IMR-90 (cell line): ENCODE measurements around the gene LRG1. TPM values are rescaled to one million over a fixed set of nuclear protein-coding genes. Genes with fewer than 3 reads are reported as not detected.
A peak's percentile ranks its signal among the peaks of the same experiment; 100 is the strongest.

Experiments
- ATAC-seq: fragments of 200-7000 bp; cut with Tn5 transposase; 2 replicates; pipeline ENCODE4 v1.9.1; 2020; ENCODE audit warnings: low read depth, mild to moderate bottlenecking, moderate library complexity
- BruUV-seq: library from RNA; stranded (reverse); fragments of 400-500 nt; replicated peaks from 2 replicates; lab custom pipeline; 2021; lab: Mats Ljungman, UMichigan
- CTCF ChIA-PET: fragments of 300-600 bp; formaldehyde crosslinking; extraction: SDS; loops from one replicate; lab custom pipeline; 2021; ENCODE audit warnings: antibody characterized with exemption; lab: Yijun Ruan, JAX
- POLR2A ChIA-PET: fragments of 300-600 bp; sonication (Branson Sonifier 250); formaldehyde crosslinking; loops from one replicate; lab custom pipeline; 2022; ENCODE audit warnings: antibody characterized with exemption; ENCODE audit not compliant: unreplicated experiment; lab: Charles Lee
- DNase-seq: peaks from one replicate; pipeline ENCODE4 v3.0.0; 2013
- H2AFZ ChIP-seq: replicated peaks from 2 replicates; pipeline ENCODE3; 2013; ENCODE audit warnings: low read length, mild to moderate bottlenecking; ENCODE audit not compliant: poor library complexity
- H2AK5ac ChIP-seq: 2 replicates; pipeline ENCODE4 v1.6.1; 2013; ENCODE audit warnings: low read depth, low read length, inconsistent platforms
- H2AK9ac ChIP-seq: replicated peaks from 2 replicates; pipeline ENCODE3; 2013; ENCODE audit warnings: mild to moderate bottlenecking, low read depth, low read length, moderate library complexity; ENCODE audit not compliant: poor library complexity
- H2BK120ac ChIP-seq: 2 replicates; pipeline ENCODE4 v1.6.1; 2013; ENCODE audit warnings: low read depth, low read length, inconsistent platforms
- H2BK15ac ChIP-seq: 3 replicates; pipeline ENCODE4 v1.6.1; 2013; ENCODE audit warnings: low read depth, low read length, inconsistent platforms
- H2BK20ac ChIP-seq: 2 replicates; pipeline ENCODE4 v1.6.1; 2013; ENCODE audit warnings: low read depth, mild to moderate bottlenecking, inconsistent platforms, low read length, moderate library complexity
- H2BK5ac ChIP-seq: 2 replicates; pipeline ENCODE4 v1.6.1; 2013; ENCODE audit warnings: mild to moderate bottlenecking, low read depth, low read length, inconsistent platforms; ENCODE audit not compliant: poor library complexity, severe bottlenecking
- H3K14ac ChIP-seq: replicated peaks from 2 replicates; pipeline ENCODE4 v1.6.1; 2013; ENCODE audit warnings: low read depth, low read length, inconsistent platforms
- H3K18ac ChIP-seq: 2 replicates; pipeline ENCODE4 v1.6.1; 2013; ENCODE audit warnings: low read depth, low read length, control low read depth
- H3K23ac ChIP-seq: 2 replicates; pipeline ENCODE4 v1.6.1; 2013; ENCODE audit warnings: low read depth, low read length, inconsistent platforms
- H3K27ac ChIP-seq: 2 replicates; pipeline ENCODE4 v1.5.1; 2013; ENCODE audit warnings: mild to moderate bottlenecking, control low read depth, low read length; ENCODE audit not compliant: insufficient read depth
- H3K27me3 ChIP-seq: 2 replicates; pipeline ENCODE4 v1.6.1; 2013; ENCODE audit warnings: low read length; ENCODE audit not compliant: control insufficient read depth, insufficient read depth
- H3K36me3 ChIP-seq: 2 replicates; pipeline ENCODE4 v1.6.1; 2013; ENCODE audit warnings: low read length, mixed read lengths; ENCODE audit not compliant: control insufficient read depth, insufficient read depth
- H3K4ac ChIP-seq: 2 replicates; pipeline ENCODE4 v1.6.1; 2013; ENCODE audit warnings: low read depth, low read length, inconsistent platforms
- H3K4me1 ChIP-seq: 2 replicates; pipeline ENCODE4 v1.6.1; 2013; ENCODE audit warnings: low read length, mixed read lengths; ENCODE audit not compliant: control insufficient read depth, insufficient read depth
- H3K4me2 ChIP-seq: 2 replicates; pipeline ENCODE4 v1.6.1; 2013; ENCODE audit warnings: low read depth, mild to moderate bottlenecking, control low read depth, low read length, moderate library complexity
- H3K4me3 ChIP-seq: 2 replicates; pipeline ENCODE4 v1.5.1; 2013; ENCODE audit warnings: low read depth, mild to moderate bottlenecking, control low read depth, low read length, moderate library complexity; ENCODE audit not compliant: insufficient read depth
- H3K56ac ChIP-seq: 2 replicates; pipeline ENCODE4 v1.6.1; 2013; ENCODE audit warnings: low read length, inconsistent platforms; ENCODE audit not compliant: insufficient read depth; ENCODE audit errors: extremely low read depth
- H3K79me1 ChIP-seq, 2 experiments: 2 replicates each; pipeline ENCODE4 v1.6.1; 2013; ENCODE audit warnings: low read length in 2 of 2, inconsistent platforms in 1 of 2, low read depth in 1 of 2
- H3K9ac ChIP-seq: 2 replicates; pipeline ENCODE4 v1.6.1; 2013; ENCODE audit warnings: low read depth, low read length, control low read depth
- H3K9me1 ChIP-seq: 2 replicates; pipeline ENCODE4 v1.6.1; 2013; ENCODE audit warnings: low read length, inconsistent platforms; ENCODE audit not compliant: insufficient read depth
- H3K9me3 ChIP-seq: 2 replicates; pipeline ENCODE4 v1.6.1; 2013; ENCODE audit warnings: low read length; ENCODE audit not compliant: control insufficient read depth, insufficient read depth
- H4K20me1 ChIP-seq: 2 replicates; pipeline ENCODE4 v1.6.1; 2013; ENCODE audit warnings: low read length, inconsistent platforms; ENCODE audit not compliant: insufficient read depth
- H4K5ac ChIP-seq: 2 replicates; pipeline ENCODE4 v1.6.1; 2013; ENCODE audit warnings: mild to moderate bottlenecking, low read depth, low read length, control low read depth
- H4K8ac ChIP-seq, 2 experiments: 2 replicates each; pipeline ENCODE4 v1.6.1; 2013; ENCODE audit warnings: low read depth in 2 of 2, low read length in 2 of 2, control low read depth in 1 of 2, inconsistent platforms in 1 of 2
- H4K91ac ChIP-seq: 2 replicates; pipeline ENCODE4 v1.6.1; 2013; ENCODE audit warnings: low read depth, low read length, inconsistent platforms; ENCODE audit not compliant: insufficient read depth
- BHLHE40 ChIP-seq: fragments of 150-350 bp; IDR thresholded peaks from 2 replicates; pipeline ENCODE4 v1.6.1; 2016; ENCODE audit warnings: mild to moderate bottlenecking, low read depth, low read length
- CEBPB ChIP-seq: IDR thresholded peaks from 2 replicates; pipeline ENCODE4 v1.6.1; 2012; ENCODE audit warnings: low read depth, low read length, improper control_type of control experiment
- FOS ChIP-seq: fragments of 150-350 bp; IDR thresholded peaks from 2 replicates; pipeline ENCODE4 v1.6.1; 2016; ENCODE audit warnings: low read depth, low read length
- MAFK ChIP-seq: IDR thresholded peaks from 2 replicates; pipeline ENCODE4 v1.6.1; 2012; ENCODE audit warnings: low read depth, low read length, improper control_type of control experiment
- MAZ ChIP-seq: IDR thresholded peaks from 2 replicates; pipeline ENCODE4 v1.6.1; 2012; ENCODE audit warnings: low read depth, mild to moderate bottlenecking, low read length, improper control_type of control experiment, moderate library complexity, borderline replicate concordance
- MXI1 ChIP-seq: IDR thresholded peaks from 2 replicates; pipeline ENCODE4 v1.6.1; 2012; ENCODE audit warnings: low read depth, mild to moderate bottlenecking, low read length, moderate library complexity, borderline replicate concordance
- RFX5 ChIP-seq: IDR thresholded peaks from 2 replicates; pipeline ENCODE4 v1.8.0; 2012; ENCODE audit warnings: low read depth, mild to moderate bottlenecking, low read length, moderate library complexity
- WGBS, 2 experiments: methylation state at CpG; one replicate each; pipeline versions ENCODE4 v1.1.5 to v1.1.7; 2013; ENCODE audit warnings: missing lambda C conversion rate in 2 of 2; ENCODE audit not compliant: insufficient read length in 1 of 2; ENCODE audit errors: extremely low coverage in 2 of 2; 5-methylcytosine and 5-hydroxymethylcytosine counted together
- dilution Hi-C: fragments of 300-500 bp; cut with HindIII; formaldehyde crosslinking; loops from one replicate; pipeline ENCODE4 v1.14.3; 2018; ENCODE audit warnings: low sequenced_read_pairs; ENCODE audit not compliant: unreplicated experiment
- in situ Hi-C: fragments of 300-500 bp; cut with MboI; formaldehyde crosslinking; loops from 3 replicates; pipeline ENCODE4 v1.14.3; 2019; ENCODE audit warnings: low sequenced_read_pairs, inconsistent platforms, mixed read lengths
- intact Hi-C: fragments of 100-400 bp; cut with micrococcal nuclease; formaldehyde crosslinking; loops from 2 replicates; pipeline ENCODE4 v1.10.0; 2022
- polyA plus RNA-seq, 3 experiments: library from polyadenylated mRNA; depleted of rRNA; stranded (reverse); fragments of >200 nt; gene quantifications; 2 replicates each; pipeline ENCODE4 v1.2.3, GENCODE V29; 2012; ENCODE audit warnings: low replicate concordance in 1 of 3
- total RNA-seq: library from RNA; depleted of rRNA; stranded (reverse); fragments of >200 nt; gene quantifications from 2 replicates; pipeline ENCODE4 v1.2.3, GENCODE V29; 2012
- TF ChIP-seq, protein P1 (sequence below): conservative IDR thresholded peaks from 2 replicates; pipeline ENCODE4 v1.5.1; 2012; ENCODE audit warnings: mild to moderate bottlenecking, low read depth, low read length, improper control_type of control experiment
- TF ChIP-seq, protein P2 (sequence below): fragments of 150-350 bp; IDR thresholded peaks from 2 replicates; pipeline ENCODE4 v1.6.1; 2017; ENCODE audit warnings: mild to moderate bottlenecking, antibody characterized with exemption, low read length, low read depth
- TF ChIP-seq, protein P3 (sequence below): fragments of 150-350 bp; IDR thresholded peaks from 2 replicates; pipeline ENCODE4 v1.6.1; 2016; ENCODE audit warnings: low read depth, mild to moderate bottlenecking, low read length, moderate library complexity, borderline replicate concordance

The LRG1 gene
- total and polyA plus RNA-seq, 2 of the 4 experiments (the other 2 are of a cell fraction): not detected

DNA sequence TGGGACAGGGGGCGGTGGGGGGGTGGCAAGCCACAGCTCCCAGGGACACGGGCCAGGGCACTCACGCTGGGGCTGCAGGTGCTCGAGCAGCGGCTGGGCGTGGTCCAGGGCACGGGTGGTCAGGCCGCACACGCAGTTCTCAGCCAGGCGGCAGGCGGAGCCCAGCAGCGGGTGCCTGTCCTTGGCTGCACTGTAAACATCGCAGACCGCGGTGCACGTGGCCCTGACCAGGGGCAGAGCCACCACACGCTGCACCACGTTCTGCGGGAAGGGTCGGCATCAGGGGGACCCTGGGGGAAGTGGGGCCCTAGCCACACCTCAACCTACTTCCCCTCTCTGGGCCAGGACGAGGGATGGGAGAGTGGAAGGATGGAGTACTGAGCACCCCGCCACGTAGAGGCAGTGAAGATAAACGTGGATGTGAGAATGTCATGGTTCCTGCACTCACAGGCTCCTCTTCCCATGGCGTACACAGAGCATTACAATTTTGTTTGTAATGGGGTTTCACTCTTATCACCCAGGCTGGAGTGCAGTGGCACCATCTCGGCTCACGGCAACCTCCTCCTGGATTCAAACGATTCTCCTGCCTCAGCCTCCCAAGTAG is 8.2 kb downstream of the LRG1 start:
- Histone ChIP-seq H4K20me1 (no peaks in the 10 kb centered on the region; the same call in 1 of the 2 replicates), H2BK20ac (no peak overlapping the region), H3K27ac (no peak overlapping the region), H2BK120ac (no peak overlapping the region), H3K56ac (no peak overlapping the region), H3K27me3 (peaks cover 39% of the 10 kb centered on the region), H4K8ac (no peak overlapping the region), H3K9ac (no peak overlapping the region), H4K91ac (no peak overlapping the region), H3K4me3 (no peak overlapping the region), H2BK5ac (no peak overlapping the region), H3K4me1 (no peaks in the 10 kb centered on the region; the same call in 1 of the 2 replicates), H3K4me2 (no peak overlapping the region), H2AFZ (no peak overlapping the region), H2AK9ac (peak overlapping the region; percentile 37), H3K36me3 (no peaks in the 10 kb centered on the region), H2AK5ac (no peak overlapping the region), H3K79me1 (no peaks in the 10 kb centered on the region), H3K14ac (no peak overlapping the region), H4K5ac (no peak overlapping the region), H2BK15ac (no peak overlapping the region), H3K23ac (no peak overlapping the region), H3K4ac (no peak overlapping the region), H3K9me3 (no peaks in the 10 kb centered on the region), H3K9me1 (no peaks in the 10 kb centered on the region), H3K18ac (no peak overlapping the region)
- ATAC-seq (no peak), DNase-seq (no peak)
- ChIA-PET CTCF (no interaction called here), POLR2A (no interaction called here)
- dilution Hi-C loops: no loop called here
- 69% methylated on average over 12 of the region's 28 CpGs; no CpG with 5 or more reads in 1 of the 2 experiments for WGBS, 2 experiments
- intact Hi-C loops: no loop called here
- in situ Hi-C loops: no loop called here
- no TSS peak for BruUV-seq
- TF ChIP-seq, protein P1, sequence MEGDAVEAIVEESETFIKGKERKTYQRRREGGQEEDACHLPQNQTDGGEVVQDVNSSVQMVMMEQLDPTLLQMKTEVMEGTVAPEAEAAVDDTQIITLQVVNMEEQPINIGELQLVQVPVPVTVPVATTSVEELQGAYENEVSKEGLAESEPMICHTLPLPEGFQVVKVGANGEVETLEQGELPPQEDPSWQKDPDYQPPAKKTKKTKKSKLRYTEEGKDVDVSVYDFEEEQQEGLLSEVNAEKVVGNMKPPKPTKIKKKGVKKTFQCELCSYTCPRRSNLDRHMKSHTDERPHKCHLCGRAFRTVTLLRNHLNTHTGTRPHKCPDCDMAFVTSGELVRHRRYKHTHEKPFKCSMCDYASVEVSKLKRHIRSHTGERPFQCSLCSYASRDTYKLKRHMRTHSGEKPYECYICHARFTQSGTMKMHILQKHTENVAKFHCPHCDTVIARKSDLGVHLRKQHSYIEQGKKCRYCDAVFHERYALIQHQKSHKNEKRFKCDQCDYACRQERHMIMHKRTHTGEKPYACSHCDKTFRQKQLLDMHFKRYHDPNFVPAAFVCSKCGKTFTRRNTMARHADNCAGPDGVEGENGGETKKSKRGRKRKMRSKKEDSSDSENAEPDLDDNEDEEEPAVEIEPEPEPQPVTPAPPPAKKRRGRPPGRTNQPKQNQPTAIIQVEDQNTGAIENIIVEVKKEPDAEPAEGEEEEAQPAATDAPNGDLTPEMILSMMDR: no peak
- no peak for TF ChIP-seq MAZ
- TF ChIP-seq BHLHE40: no peak
- no peak for TF ChIP-seq CEBPB
- no peak for TF ChIP-seq FOS
- no peak for TF ChIP-seq MAFK
- TF ChIP-seq, protein P2, sequence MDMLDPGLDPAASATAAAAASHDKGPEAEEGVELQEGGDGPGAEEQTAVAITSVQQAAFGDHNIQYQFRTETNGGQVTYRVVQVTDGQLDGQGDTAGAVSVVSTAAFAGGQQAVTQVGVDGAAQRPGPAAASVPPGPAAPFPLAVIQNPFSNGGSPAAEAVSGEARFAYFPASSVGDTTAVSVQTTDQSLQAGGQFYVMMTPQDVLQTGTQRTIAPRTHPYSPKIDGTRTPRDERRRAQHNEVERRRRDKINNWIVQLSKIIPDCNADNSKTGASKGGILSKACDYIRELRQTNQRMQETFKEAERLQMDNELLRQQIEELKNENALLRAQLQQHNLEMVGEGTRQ: no peak
- no peak for TF ChIP-seq RFX5
- no peak for TF ChIP-seq MXI1
- TF ChIP-seq, protein P3, sequence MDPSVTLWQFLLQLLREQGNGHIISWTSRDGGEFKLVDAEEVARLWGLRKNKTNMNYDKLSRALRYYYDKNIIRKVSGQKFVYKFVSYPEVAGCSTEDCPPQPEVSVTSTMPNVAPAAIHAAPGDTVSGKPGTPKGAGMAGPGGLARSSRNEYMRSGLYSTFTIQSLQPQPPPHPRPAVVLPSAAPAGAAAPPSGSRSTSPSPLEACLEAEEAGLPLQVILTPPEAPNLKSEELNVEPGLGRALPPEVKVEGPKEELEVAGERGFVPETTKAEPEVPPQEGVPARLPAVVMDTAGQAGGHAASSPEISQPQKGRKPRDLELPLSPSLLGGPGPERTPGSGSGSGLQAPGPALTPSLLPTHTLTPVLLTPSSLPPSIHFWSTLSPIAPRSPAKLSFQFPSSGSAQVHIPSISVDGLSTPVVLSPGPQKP: no peak
